OCI-M1 (cell line): ENCODE measurements around the gene ICAM4.
"Not testable (repeated sequence)": the region's sequence is repeated elsewhere in the genome, so short reads cannot be mapped to it uniquely, and the experiment has no call there.

Experiments used
- DNase-seq: peaks from one replicate; lab custom pipeline; 2025; lab: John Stamatoyannopoulos, UW

ICAM4 gene

DNA sequence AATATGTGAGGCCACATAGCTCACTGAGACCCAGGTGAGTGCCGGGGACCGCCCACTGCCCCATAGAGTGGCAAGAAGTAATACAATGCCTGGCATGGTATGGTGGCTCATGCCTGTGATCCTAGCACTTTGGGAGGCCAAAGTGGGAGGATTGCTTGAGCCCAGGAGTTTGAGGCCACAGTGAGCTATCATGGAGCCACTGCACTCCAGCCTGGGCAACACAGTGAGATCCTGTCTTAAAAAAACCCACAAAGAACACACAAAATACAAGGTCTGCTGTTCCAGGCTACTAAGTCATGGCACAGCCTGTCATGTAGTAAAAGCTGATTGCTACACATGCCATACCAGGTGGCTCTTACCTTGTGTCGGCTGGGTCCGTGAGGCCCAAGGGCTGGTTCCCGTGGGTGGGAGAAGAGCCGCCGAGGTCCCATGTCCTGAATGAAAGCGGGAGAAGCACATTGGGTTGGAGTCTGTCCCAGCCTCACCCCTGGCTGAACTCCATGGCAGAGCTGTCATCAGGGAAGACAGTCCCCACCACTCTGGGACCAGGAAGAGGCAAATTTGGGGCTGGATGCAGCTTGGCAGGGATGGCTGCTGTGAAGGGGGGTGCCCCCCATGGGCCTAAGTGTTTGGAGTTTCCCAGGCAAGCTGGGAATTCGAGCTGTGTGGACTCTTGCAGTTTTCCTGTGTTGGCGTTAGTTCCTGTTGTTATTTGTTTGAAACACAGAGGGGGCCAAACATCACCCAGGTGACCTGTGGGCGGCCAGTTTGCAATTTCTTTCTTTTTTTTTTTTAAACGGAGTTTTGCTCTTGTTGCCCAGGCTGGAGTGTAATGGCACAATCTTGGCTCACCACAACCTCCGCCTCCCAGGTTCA is 32.3 kb downstream of the ICAM4 start:
- no peak for DNase-seq

DNA sequence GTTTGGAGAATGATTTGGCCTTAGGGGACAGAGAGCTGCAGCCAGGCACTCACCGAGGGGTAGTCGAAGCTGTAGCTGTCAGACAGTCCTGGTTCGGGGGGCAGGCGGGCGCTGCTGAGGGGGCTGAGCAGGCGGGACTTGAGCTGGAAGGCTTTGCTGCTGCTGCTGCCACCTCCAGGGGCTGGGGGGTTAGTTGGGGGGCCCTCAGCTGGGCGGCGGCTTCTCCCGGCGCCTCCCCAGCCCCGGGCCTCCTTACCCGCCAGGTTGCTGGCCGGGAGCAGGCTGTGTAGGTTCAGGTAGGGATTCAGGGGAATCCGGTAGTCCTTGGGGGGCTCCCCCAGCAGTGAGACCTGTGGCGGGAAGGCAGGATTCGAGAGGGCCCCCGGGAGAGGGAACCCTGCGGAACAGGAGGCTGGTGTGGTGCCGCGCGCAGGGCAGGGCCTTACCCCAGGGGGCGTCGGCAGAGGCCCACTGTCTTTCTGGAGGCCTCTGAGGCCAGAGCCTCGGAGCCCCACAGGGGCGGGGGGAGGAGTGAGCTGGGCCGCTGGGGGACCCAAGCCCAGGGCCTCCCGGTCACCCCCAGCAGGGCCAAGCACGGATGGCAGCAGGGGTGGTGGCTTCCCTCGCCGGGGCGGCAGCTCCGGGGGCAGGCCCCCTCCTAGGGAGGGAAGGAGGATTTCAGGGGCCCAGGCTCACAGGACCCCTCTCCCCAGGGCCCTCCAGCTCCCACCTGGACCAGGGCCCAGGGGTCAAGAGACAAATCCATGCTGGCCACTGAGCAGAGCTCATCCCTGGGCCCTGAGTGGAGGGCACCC is 34.1 kb downstream of the ICAM4 start:
- no peak for DNase-seq

- DNase-seq, result no peak
Observed at GRCh38 chr19:10321417-10321797, 34.7 kb downstream of the ICAM4 start.

DNA sequence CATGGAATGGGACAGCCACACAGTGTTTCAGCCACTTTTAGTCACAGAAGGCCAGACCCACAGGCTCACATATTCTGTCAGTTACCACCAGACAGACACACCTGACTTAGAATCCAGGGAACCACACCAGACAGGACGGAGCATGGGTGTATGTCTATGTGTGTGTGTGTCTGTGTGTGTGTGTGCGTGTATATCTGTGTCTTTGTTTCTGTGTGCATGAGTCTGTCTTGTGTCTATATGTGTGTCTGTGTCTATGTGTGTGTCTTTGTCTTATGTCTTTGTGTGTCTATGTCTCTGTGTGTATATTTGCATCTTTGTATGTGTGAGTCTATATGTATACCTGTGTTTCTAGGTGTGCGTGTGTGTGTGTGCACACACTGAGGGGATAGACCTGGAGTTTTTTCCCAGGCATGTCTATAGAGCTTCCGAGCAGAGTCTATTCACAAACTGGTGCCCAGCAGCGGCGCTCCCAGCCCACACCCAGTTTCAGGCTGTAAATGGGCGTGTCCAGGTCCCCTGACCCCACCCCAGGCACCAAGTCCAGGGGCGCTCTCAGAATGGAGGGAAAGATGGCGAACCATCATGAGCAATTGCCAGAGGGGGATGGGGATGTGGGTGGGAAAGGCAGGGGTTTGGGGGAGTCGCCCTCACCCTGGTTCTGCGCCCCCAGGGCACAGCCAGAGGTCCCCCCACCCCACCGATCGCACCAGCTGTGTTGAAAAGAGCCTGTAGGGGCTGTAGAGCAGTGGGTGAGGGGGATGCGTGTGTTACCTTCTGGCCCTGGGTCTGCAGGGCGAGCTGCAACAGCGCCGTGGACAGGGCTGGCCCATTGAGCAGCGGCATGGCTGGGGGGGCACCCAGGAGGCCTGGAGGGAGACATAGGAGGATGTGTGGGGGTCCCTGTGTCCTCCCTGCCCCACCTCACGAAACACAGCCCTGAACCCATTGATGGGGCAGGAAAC is 35.4 kb downstream of the ICAM4 start:
- DNase-seq, result no peak

DNA sequence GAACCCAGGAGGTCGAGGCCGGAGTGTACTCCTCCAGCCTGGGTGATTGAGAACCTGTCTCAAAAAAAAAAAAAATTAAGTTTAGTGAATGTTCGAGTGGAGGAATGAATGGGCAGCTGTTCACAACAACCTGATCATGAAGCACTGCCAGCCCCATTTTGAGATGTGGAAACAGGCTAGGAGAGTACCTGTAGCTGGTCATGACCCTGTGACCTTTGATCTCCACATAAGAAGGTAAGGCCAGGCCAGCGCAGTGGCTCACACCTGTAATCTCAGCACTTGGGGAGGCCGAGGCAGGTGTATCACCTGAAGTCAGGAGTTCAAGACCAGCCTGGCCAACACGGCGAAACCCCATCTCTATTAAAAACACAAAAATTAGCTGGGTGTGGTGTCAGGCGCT is 39.0 kb downstream of the ICAM4 start:
- DNase-seq, result no peak

DNA sequence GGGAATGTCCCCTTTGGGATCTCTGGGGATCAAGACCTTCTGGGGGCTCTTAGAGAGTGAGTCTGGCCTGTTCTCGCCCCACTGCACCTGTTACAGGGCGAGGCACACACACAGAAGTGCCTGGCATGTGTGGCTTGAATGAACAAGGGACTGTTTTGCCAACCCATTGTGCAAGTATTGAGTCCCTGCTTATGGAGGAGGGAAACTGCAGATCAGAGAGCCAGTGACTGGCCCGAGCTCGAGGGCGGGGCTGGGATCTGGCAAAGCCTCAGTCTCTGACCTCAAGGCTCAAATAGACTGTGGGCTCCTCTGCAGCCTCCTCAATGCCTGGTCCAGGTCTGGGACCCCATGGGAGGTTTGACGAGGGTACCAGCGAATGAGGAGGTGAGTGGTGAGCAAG is 41.0 kb downstream of the ICAM4 start:
- DNase-seq, result no peak

DNA sequence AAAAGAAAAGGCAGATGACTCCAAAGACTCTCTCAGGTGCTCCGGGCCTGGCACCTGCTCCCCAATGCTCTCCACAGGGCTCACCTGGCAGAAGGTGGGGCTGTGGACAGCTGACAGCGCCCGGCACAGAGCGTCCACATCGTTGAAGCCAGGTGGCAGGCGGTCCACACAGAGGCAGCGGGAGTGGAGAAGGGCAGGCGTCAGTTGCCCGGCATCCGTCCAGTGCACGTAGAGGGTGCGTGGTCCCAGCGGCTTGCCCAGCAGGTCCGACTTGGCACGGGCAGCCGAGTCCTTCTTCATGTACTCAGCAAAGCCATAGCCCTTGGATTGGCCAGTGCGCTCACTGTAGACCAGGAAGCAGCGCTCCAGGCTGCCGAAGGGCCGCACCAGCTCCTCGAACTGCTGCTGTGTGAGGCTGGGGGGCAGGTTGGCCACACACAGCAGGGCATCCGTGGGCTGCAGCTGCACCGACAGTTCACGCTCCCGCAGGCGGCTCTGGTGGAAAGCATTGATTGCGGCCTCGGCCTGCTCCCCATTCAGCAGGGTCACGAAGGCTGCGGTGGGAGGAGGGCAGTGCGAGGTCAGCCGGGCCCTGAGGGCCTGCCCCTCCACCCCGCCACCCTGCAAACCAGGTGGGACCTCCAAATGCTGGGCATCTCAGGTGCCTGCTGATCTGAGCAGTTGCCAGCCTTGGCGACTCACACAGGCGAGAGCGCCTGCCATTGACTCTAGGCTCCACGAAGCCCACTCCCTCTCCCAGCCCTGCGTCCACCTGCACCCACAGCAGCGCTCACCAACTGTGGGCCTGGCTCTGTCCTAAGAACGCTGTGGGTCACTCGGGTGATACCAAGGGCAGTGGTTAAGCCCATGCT is 42.0 kb downstream of the ICAM4 start:
- DNase-seq, result no peak

DNA sequence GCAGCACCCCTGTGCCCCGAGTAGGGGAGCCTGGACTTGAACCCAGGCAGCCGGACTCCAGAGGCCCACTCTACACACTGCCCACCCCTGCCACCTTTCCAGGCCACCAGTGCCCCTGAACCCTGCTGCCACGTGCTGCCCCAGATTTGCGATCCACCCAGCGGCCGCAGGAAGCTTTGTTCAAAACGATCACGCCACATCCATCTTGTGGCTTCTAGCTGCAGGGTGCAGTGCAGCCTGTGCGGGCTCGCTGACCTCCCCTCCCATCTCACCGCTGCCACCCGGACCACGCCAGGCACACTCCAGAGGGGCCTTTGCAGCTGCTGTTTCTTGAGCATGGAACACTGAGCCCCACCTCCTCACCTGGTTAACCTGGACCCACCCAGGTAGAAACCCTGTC is 42.8 kb downstream of the ICAM4 start:
- no peak for DNase-seq

GRCh38 chr19:10332158-10332964 is 45.6 kb downstream of the ICAM4 start:
- no peak for DNase-seq

DNA sequence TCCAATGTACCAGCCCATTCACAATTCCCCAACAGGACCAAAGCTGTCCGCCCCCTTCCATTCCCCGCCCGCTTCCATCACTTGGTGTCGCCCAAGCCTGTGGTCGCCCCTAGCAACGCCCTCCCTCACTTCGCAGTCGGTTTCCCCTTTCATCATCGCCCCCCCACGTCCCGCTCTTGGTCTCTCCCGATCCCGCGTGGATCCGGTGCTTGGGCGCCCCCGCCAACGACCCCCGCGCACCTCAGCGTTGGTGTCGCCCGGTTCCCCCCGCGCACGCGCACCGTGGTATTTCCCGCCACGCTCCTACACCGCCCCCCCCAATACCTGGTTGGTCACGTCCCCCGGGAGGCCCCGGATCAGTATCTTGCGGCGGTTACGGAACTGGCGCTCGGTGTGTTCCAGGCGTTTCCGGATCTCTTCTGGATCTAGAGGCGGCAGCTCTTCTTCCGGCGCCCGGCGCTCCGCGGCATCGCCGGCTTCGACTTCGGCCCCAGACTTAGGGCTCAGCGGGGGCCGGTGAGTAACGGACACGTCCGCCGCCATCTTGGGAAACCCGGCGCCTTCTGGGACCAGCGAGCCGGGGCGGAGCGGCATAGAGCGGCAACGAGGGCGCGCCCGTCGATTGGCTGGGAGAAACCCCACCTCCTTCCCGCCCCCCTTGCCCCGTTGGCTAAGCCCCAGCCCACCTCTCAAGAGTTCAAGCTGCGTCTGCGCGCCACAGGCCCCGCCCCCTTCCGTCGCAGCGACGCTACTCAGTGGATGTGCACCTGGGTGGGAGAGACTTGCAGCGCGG is 46.4 kb downstream of the ICAM4 start, which contains the start of gene RAVER1:
RAVER1 (minus strand) TSS at position 565 of the 793 bp plus-strand sequence; CDS start at position 543, 22 bp downstream.
- DNase-seq, result peak; percentile 100

DNA sequence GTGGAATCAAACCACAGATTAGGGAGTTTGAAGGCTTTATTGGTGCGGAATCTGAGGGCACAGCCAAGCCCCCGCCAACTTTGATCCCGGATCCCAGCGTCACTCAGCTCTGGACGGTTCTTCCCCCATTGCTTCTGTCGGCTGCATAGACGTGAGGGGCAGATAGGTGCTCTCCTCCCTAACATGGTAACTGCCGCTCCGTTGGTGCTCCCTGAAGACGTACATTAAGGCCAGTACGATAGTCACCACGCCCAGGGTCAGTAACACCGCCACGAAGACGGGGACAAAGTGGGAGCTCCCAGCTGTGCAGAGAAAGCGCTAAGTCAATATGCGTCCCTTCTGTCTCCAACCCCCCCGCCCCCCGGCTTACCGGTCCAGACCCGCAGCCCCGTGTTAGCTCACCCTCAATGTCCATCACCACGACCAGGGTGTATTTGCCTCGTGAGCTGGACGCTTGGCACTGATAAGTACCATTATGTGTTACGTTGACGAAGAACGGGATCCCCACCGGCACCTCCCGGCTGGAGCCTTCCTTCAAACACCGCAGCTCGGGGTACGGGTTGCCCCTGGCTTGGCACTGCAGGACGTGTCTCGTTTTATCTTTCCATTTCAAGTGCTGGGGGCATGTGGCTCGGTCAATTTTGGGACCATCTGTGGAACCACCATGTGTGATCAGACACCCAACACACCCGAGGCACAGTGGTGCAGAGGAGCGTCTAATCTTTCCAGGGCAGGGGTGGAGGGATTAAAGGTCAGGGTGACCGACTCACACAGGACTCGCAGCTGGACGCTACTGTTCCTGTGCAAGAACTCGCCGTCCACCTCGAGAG is 47.2 kb downstream of the ICAM4 start:
- no peak for DNase-seq

DNA sequence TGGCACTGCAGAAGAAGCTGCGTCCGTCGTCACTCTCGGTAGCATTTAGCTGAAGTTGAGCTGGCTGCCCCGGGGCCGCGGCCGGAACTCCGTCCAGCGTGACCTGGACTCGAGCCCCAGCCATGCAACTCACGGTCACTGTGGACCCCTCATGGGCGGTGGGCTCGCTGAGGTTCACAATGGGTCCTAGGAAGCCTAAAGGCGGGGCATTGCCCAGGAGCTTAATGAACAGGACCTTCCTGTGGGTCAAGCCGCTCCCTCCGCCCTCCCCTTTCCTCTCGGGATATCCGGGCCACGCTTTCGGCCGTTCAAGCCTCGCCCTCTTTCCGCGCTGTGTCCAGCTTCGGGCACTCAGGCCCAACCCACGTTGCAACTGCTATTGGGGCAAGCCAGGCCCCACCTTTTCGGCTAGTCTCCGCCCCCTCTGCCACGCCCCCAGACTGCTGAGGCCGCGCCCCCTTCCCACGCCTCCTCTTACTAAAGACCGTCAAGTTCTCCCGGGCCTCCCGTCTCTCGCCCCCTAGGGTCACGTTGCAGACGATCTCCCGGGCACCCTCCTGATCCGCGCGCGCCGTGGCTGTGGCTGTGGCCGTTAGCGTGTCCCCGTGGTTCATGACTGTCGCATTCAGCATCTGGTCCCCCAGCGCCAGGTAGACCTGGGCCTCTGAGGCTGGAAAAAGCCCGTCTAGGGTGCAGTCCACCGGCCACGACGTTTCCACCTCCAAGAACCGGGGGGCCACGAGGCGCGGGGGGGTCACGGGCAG is 48.0 kb downstream of the ICAM4 start:
- DNase-seq, result no peak

DNA sequence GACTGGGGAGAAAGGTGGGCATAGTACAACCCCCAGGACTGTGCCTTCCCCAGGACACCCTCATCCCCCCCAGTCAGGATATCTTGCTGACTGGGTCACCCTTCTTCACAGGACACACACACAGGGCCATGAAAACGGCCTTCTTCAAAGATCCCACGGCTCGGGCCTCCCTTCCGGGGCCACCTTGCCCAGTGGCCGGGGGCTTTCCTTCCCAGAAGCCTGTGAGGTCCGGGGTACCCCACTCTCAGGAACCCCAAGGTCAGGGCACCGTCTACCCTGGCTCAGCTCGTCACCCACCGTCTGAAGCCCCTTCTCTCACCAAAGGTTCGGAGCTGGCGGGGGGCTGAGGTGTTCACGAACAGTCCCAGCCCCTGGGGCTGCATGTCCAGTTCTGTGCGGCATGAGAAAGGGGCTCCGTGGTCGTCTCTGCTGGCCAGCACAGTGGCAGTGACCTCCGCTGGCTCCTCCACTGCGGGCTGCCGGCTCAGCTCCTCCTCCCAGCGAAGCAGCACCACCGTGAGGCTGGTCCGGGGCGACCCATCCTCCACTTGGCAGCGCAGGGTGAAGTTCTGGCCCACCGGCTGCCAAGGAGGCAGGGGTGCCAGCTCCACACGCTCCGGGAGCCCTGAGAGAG is 48.7 kb downstream of the ICAM4 start:
- no peak for DNase-seq

DNA sequence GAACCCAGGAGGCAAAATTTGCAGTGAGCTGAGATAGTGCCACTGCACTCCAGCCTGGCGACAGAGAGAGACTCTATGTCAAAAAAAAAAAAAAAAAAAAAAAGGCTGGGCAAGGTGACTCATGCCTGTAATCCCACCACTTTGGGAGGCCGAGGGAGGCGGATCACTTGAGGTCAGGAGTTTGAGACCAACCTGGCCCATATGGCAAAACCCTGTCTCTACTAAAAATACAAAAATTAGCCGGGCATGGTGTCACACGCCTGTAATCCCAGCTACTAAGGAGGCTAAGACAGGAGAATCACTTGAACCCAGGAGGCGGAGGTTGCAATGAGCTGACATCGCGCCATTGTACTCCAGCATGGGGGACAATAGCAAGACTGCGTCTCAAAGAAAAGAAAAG is 50.0 kb downstream of the ICAM4 start:
- not testable (repeated sequence) for DNase-seq
